ENCODE measurements around the gene TACC2.
"Not testable (repeated sequence)": the region's sequence is repeated elsewhere in the genome, so short reads cannot be mapped to it uniquely, and the experiment has no call there.

Gene TACC2

GRCh38 chr10:122098924-122099323 is 110.0 kb downstream of the TACC2 start:
- DNase-seq: no peak

- no peak for DNase-seq
These were observed 110.6 kb downstream of the TACC2 start for GRCh38 chr10:122099562-122099961.

GRCh38 chr10:122102146-122102868 is 113.3 kb downstream of the TACC2 start:
- DNase-seq: no peak

GRCh38 chr10:122102869-122103525 is 114.0 kb downstream of the TACC2 start:
- no peak for DNase-seq

GRCh38 chr10:122103592-122103991 is 114.6 kb downstream of the TACC2 start:
- no peak for DNase-seq

GRCh38 chr10:122108786-122109185 is 119.8 kb downstream of the TACC2 start:
- not testable (repeated sequence) for DNase-seq

DNA sequence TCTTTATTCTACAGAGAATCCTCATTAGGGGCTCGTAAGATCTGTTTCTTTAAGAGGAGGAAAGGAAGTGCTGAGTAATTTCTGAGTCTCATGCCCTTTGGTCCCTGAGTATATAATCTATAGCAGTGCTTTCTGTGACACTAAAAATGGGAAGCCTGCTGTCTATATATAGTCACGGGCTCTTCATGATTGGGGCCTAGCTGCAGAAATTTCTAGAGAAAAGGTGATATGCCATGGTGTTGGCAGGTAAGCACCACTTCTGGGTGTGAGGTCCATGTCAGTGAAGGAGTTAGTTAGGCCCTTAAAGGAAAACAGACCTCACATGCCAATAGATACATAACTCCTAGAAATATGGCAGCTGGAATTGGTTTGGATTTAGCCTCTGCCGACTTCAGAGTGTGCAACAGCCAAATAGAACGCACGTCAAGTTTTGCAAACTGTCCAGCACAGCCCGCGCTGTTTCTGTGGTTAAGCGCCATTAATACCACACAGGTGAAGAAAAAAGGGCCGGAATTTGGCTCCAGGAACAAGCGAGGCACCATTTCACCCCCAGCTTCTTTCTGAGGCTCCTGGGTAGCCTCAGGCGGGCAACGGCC is 123.2 kb downstream of the TACC2 start:
- no peak for DNase-seq

- no peak for DNase-seq
These were observed 123.7 kb downstream of the TACC2 start for GRCh38 chr10:122112625-122113160.

DNA sequence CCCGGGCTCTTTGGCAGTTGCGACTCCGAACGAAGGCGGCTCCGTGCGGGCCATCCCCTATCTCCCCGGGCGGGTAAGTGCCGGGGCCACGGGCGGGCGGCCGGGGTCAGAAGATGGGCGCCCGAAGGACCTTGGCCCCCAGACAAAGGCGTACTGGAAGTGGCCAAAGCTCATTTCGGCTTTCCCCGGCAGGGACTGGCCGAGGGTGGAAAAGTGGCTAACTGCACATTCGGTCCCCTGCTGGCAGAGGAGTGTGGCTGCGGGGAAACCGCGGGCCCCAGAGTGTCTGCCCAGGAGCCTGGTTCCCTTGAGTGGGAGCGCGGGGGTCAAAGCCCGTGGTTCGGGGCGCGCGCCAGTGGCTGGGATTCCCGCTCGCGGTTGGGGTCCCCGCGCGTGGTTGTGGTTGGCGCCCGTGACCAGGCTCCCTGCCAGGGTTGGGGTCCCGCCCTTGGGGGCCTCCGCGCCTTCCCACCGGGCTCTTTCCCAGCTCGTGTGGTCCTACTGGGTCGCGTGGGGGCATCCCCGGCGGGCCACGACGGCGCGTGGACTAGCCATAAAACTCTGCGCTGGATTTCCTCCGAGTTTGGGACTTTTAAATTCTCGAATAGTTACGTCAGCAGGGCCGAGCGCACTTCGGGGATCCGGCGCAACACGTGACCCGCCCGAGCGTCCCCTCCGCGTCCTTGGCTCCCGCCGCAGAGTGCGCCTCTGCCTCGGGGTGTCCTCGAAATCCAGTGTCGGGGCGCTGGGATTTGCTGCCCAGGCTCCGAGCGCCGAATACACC is 124.4 kb downstream of the TACC2 start:
- no peak for DNase-seq

DNA sequence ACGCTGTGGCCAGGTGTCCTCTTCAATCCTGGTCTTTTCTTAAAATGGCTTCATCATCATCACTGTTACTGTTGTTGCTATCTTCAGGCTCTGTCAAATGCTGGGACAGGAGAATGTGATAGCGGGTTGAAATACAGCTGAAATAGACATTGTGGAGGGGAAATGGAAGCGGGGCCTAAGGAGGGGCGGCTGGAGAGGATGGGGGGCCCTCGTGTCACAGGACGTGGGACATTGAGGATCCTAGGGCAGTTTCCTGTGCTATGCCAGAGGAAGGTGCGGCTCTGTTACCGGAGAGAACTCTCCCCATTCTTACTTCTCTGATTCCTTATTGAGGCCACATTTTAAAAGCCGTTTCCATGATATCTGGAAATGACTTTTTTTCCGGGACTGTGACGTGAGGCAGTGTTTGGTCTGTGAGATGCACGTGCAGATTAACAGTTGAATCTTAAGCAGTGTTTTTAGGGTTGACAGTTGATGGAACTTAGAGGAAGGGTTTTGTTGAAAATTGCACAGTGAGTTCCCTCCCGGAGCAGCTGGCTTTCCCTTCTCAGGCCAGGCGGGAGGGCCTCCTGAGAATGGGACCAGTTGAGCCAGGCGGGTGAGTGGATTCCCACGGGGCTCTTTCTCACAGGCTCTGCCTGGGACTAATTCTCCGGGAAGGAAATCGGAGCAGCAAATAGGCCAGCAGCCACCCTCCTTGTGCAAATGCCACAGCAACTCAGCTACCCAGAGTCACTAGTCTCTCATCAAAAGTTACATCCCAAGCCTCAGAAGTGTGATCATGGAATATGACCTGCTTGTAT is 125.2 kb downstream of the TACC2 start:
- no peak for DNase-seq

DNA sequence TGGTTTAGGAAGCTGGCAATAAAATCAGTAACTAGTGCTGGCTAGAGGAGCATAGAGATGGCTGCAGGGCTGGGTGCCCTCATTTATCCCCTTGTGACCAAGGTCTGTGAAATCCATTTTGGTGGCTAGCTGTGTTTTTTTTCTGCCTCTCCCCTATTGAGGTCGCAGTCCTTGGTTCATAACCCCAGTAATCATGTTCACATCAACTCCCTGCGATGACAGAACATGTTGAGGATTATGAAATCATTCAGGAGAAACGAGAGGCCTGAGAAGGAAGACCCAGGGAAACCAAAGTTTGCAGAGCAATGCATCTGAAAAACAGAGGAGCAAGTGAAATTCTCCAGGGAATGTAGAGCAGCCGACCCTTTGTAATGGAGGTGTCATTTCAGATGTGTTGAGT is 126.9 kb downstream of the TACC2 start:
- no peak for DNase-seq

DNA sequence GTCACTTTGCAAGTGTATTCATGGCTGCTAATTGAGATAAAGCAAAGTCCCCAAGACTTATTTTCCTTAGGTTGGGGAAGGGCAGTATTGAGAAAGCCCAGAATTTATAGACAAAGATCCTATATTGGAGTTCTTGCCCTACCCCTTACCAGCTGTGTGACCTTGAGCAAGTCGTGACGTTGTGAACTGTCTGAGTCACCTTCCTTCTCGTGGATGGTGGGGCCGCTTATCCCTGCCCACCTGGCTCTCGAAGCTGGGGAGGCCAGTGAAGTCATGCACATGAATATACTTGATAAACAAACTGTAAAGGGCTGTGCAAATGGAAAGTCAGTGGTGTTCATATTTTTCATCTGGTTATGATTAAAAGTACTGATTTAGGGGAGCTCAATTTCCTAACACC is 127.4 kb downstream of the TACC2 start:
- no peak for DNase-seq

GRCh38 chr10:122117475-122117874 is 128.5 kb downstream of the TACC2 start:
- DNase-seq: no peak

DNA sequence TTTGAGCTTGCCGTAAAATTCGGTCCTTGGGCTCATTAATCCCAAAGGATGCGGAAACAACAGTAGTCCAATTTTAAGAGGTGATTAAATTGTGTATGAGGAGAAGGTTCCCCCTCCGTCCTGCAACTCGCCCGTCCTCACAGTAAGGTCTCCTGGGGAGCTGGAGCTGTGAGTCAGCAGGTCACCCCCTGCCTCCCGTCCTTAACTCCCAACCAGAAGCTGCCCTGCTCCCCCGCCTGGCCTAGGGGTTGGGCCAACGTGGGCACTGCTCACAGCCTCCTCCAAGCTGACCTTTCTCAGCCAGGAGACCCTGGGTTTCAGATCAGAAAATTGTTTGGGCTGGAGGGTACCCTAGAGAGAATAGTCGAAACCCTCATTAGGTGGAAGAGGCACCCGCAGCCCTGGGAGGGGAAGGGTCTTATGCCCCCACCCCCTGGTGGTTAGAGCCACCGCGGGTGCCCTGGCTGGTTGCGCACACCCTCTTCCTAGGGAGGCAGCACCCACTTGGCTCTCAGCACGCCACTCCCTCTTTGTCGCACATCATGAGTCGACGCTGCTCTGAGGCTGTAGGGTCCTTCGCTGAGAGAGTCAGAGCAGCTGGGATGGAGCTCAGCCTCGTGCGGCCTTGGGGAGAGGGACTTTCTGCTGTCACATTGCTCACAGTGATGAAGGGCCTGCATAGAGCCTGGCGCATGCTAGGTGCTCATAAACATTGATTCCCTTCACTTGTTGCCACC is 131.2 kb downstream of the TACC2 start:
- DNase-seq: no peak

DNA sequence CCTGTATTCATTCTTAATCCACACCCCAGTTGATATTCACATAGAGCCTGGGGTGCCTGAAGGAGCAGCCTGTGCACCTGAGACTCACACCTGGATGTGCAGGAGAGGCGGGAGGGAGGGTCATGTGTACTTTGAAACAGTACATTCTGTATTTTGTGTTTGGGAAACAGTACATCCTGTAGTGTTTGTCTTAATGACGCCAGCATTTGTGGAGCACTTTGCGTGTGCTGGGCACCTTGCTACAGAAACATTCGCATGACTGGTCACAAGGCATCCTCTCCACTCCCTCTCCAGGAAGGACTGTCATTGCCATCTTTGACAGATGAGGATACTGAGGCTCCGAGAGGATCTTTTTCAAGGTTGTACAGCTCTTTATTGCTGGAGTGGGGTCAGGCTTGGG is 132.1 kb downstream of the TACC2 start:
- DNase-seq: no peak

- no peak for DNase-seq
These were observed 133.5 kb downstream of the TACC2 start for GRCh38 chr10:122122493-122122892.

DNA sequence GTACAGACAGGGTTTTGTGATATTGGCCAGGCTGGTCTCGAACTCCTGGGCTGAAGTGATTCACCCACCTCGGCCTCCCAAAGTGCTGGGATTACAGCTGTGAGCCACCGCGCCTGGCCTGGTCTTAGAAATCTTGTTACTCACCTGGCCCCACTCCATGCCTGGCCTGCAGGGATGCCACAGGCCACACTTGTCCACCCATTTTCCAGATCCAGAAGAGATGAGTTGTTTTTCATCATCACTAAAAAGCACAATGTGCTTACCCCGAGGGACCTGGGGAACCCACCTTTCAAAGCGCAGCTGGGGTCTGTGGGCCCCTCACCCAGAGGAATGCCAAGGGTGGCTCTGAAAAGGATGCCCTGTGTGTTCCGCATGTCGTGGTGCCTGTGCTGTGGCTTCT is 134.2 kb downstream of the TACC2 start:
- no peak for DNase-seq

GRCh38 chr10:122124342-122124741 is 135.4 kb downstream of the TACC2 start:
- DNase-seq: no peak

DNA sequence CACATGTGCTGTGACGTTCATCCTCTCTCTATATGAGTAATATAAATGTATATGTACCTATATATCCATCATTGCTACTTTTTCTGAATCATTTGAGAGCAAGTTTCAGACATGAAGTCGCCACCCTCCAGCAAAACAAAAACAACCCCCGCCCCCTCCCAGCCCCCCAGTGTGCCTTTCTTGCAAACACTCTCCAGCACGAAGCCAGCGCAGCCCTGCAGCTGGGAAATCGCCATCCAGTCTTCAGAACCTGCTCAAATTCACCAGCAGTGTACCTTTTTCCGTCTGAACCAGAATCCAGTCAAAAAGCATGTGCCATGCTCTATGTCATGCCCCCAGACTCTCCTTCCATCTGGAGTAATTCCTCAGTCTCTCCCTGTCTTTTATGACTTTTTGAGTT is 135.8 kb downstream of the TACC2 start:
- no peak for DNase-seq

DNA sequence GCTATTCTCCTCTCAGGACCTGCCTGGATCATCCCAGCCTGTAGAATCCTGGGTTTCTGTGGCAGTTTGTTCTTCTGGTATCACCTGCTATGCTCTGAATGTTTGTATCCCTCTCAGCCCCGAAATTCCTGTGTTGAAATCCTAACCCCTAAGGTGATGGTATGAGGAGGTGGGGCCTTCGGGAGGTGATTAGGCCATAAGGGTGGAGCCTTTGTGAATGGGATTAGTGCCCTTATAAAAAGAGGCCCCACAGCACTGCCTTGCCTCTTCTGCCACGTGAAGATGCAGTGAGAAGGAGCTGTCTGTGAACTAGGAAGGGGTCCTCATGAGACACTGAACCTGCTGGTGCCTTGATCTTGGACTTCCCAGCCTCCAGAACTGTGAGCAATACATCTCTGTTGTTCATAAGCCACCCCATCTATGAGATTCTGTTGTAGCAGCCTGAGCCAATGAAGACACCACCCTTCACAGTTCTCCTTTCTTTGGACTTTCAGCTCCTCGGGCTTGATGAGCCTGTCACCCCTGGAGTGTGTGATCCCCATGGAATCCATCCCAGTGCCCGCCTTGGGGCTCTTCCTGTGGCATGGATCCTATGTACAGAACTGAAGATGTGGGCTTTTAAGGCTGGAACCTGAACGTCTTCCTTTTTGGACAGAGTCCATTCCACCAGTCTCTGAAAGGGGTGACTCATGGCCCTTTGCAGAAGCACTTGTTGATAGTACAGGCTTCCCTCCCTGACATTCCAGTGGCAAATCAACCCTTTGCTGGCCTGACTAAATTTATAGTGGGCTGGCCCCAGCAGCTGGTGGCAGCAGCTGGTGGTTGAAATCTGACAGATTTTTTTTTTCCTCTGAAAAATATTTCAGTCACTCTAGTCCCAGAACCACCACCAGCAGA is 138.0 kb downstream of the TACC2 start:
- no peak for DNase-seq

GRCh38 chr10:122127943-122128342 is 139.0 kb downstream of the TACC2 start:
- no peak for DNase-seq

All from stimulated activated CD4-positive, alpha-beta T cell treated with anti-CD3 and anti-CD28 coated beads, Interleukin-12 subunit alpha, Interleukin-12 subunit beta, amount 100 ng/mL, for 4 hours (primary cell).